Fibroblast of the aortic adventitia (primary cell): ENCODE data around the gene TERB1. TPM values are rescaled to one million over a fixed set of nuclear protein-coding genes. Genes with fewer than 3 reads are reported as not detected.

Experiments used
- DNase-seq: peaks from one replicate; pipeline ENCODE4 v3.0.0-alpha.2; 2010; ENCODE audit warnings: low read depth
- H3K4me3 ChIP-seq: 2 replicates; pipeline ENCODE4 v1.5.1; 2011; ENCODE audit warnings: low read depth, mild to moderate bottlenecking, control low read depth, low read length, moderate library complexity
- CTCF ChIP-seq: IDR thresholded peaks from 2 replicates; pipeline ENCODE4 v1.5.1; 2011; ENCODE audit warnings: mild to moderate bottlenecking, low read length, control low read depth, inconsistent platforms; ENCODE audit not compliant: insufficient read depth
- total RNA-seq: library from RNA; depleted of rRNA; stranded (reverse); fragments of >200 nt; gene quantifications from 2 replicates; pipeline ENCODE4 v1.2.3, GENCODE V29; 2012; ENCODE audit warnings: low replicate concordance

The TERB1 gene
- total RNA-seq, 1 donor, result 0.09 TPM

GRCh38 chr16:66830422-66831404, 29.3 kb upstream of the TERB1 start, which contains the start of gene NAE1:
NAE1 (minus strand) TSS chr16:66830976; CDS start chr16:66830899, 77 bp downstream.
- peak; percentile 84 for DNase-seq

GRCh38 chr16:66824006-66824405, 22.6 kb upstream of the TERB1 start:
- TF ChIP-seq CTCF, result no peak
- no peak for DNase-seq
- no peak overlapping the region for H3K4me3 ChIP-seq

More at GRCh38 chr16:66830422-66831404, 29.3 kb upstream of the TERB1 start, which contains the start of gene NAE1:
- TF ChIP-seq CTCF, result peak; percentile 78
- peak within 1 kb of the TSS; percentile 77 for H3K4me3 ChIP-seq

GRCh38 chr16:66814734-66815133, 13.3 kb upstream of the TERB1 start:
- no peak overlapping the region for H3K4me3 ChIP-seq
- no peak for TF ChIP-seq CTCF

GRCh38 chr16:66811043-66811442, 9.7 kb upstream of the TERB1 start:
- DNase-seq, result no peak
- TF ChIP-seq CTCF, result no peak
- no peak overlapping the region for H3K4me3 ChIP-seq

More at GRCh38 chr16:66814734-66815133, 13.3 kb upstream of the TERB1 start:
- no peak for DNase-seq

GRCh38 chr16:66810391-66810790, 9.0 kb upstream of the TERB1 start:
- H3K4me3 ChIP-seq, result no peak overlapping the region
- TF ChIP-seq CTCF, result no peak
- no peak for DNase-seq

- H3K4me3 ChIP-seq, result no peak overlapping the region
- TF ChIP-seq CTCF, result no peak
- no peak for DNase-seq
Observed at GRCh38 chr16:66809765-66810164, 8.4 kb upstream of the TERB1 start.
